Hepatocyte (in vitro differentiated cells): Measurements from ENCODE around the gene ZBTB25.

Experiments
- EZH2 ChIP-seq: fragments of 200-600 bp; sonication (generic); IDR thresholded peaks from 2 replicates; pipeline ENCODE4 v1.6.1; 2016; ENCODE audit warnings: antibody characterized with exemption, mild to moderate bottlenecking, borderline replicate concordance
- EZH2phosphoT487 ChIP-seq: fragments of 200-600 bp; sonication (generic); IDR thresholded peaks from one replicate; pipeline ENCODE4 v1.6.1; 2018; ENCODE audit warnings: antibody characterized with exemption, mild to moderate bottlenecking, low read depth, moderate library complexity; ENCODE audit not compliant: unreplicated experiment, severe bottlenecking

- TF ChIP-seq EZH2phosphoT487 (no peak), EZH2 (no peak)
Measured at GRCh38 chr14:64440494-64440893, 63.1 kb downstream of the ZBTB25 start.
